GM23338 (cell line): ENCODE data around the gene ZNF248. TPM values are rescaled to one million over a fixed set of nuclear protein-coding genes. Genes with fewer than 3 reads are reported as not detected.
"Not testable (repeated sequence)": the region's sequence is repeated elsewhere in the genome, so short reads cannot be mapped to it uniquely, and the experiment has no call there.

Experiments used
- ATAC-seq: fragments of 200-7000 bp; cut with Tn5 transposase; 3 replicates; pipeline ENCODE4 v1.9.1; 2020
- DNase-seq: peaks from one replicate; pipeline ENCODE4 v3.0.0-alpha.2; 2015; ENCODE audit warnings: low spot score
- H2AFZ ChIP-seq: fragments of 200-600 bp; sonication (generic); 2 replicates; pipeline ENCODE4 v1.8.0; 2016; ENCODE audit warnings: antibody characterized with exemption, mild to moderate bottlenecking, moderate library complexity
- H3F3A ChIP-seq: fragments of 200-600 bp; sonication (generic); replicated peaks from 2 replicates; pipeline ENCODE4 v1.8.0; 2017; ENCODE audit warnings: antibody characterized with exemption, mixed run types, low read depth
- H3K27ac ChIP-seq: fragments of 200-600 bp; sonication (generic); 2 replicates; pipeline ENCODE4 v1.6.1; 2016; ENCODE audit warnings: low read depth
- H3K27me3 ChIP-seq: fragments of 200-600 bp; sonication (generic); 2 replicates; pipeline ENCODE4 v1.8.0; 2016; ENCODE audit warnings: mild to moderate bottlenecking, mixed run types, moderate library complexity; ENCODE audit not compliant: insufficient read depth
- H3K36me3 ChIP-seq: fragments of 200-600 bp; sonication (generic); 2 replicates; pipeline ENCODE4 v1.8.0; 2016; ENCODE audit warnings: mild to moderate bottlenecking; ENCODE audit not compliant: insufficient read depth
- H3K4me1 ChIP-seq: fragments of 200-600 bp; sonication (generic); 2 replicates; pipeline ENCODE4 v1.8.0; 2016; ENCODE audit warnings: mild to moderate bottlenecking, moderate library complexity; ENCODE audit not compliant: insufficient read depth
- H3K4me2 ChIP-seq: fragments of 200-600 bp; sonication (generic); 2 replicates; pipeline ENCODE4 v1.7.1; 2017; ENCODE audit warnings: mixed run types
- H3K4me3 ChIP-seq: fragments of 200-600 bp; sonication (generic); 2 replicates; pipeline ENCODE4 v1.6.1; 2016; ENCODE audit warnings: mixed run types
- H3K79me2 ChIP-seq: fragments of 200-600 bp; sonication (generic); replicated peaks from 2 replicates; pipeline ENCODE4 v1.8.0; 2017; ENCODE audit warnings: mild to moderate bottlenecking; ENCODE audit not compliant: insufficient read depth
- H3K9me2 ChIP-seq: fragments of 200-600 bp; sonication (generic); 2 replicates; pipeline ENCODE4 v1.8.0; 2017; ENCODE audit not compliant: insufficient read depth
- H4K20me1 ChIP-seq: fragments of 200-600 bp; sonication (generic); replicated peaks from 2 replicates; pipeline ENCODE4 v1.8.0; 2017; ENCODE audit warnings: mild to moderate bottlenecking; ENCODE audit not compliant: insufficient read depth
- H3K27ac Mint-ChIP-seq: 2 replicates; pipeline ENCODE4 v1.8.0; 2020; ENCODE audit warnings: inconsistent platforms, mild to moderate bottlenecking, moderate library complexity, mixed read lengths
- H3K27me3 Mint-ChIP-seq: 3 replicates; pipeline ENCODE4 v1.8.0; 2022; ENCODE audit warnings: low read depth, mild to moderate bottlenecking, moderate library complexity, mixed read lengths, inconsistent platforms; ENCODE audit not compliant: insufficient read depth, poor library complexity
- H3K36me3 Mint-ChIP-seq: 3 replicates; pipeline ENCODE4 v1.8.0; 2021; ENCODE audit warnings: low read depth, mild to moderate bottlenecking, inconsistent platforms, moderate library complexity, mixed read lengths
- H3K4me1 Mint-ChIP-seq: 3 replicates; pipeline ENCODE4 v1.8.0; 2020; ENCODE audit warnings: mild to moderate bottlenecking, inconsistent platforms, mixed read lengths
- H3K4me3 Mint-ChIP-seq: 3 replicates; pipeline ENCODE4 v1.8.0; 2021; ENCODE audit warnings: moderate library complexity, mild to moderate bottlenecking, inconsistent platforms, mixed read lengths
- H3K9me3 Mint-ChIP-seq: 3 replicates; pipeline ENCODE4 v1.8.0; 2020; ENCODE audit warnings: moderate library complexity, mild to moderate bottlenecking, inconsistent platforms, mixed read lengths
- CREB1 ChIP-seq: fragments of 250-450 bp; sonication (Bioruptor Pico); IDR thresholded peaks from 2 replicates; pipeline ENCODE4 v1.5.0; 2020; ENCODE audit warnings: low read depth, mild to moderate bottlenecking, moderate library complexity
- EZH2 ChIP-seq: fragments of 200-600 bp; sonication (generic); IDR thresholded peaks from one replicate; pipeline ENCODE4 v1.8.0; 2017; ENCODE audit warnings: antibody characterized with exemption, mild to moderate bottlenecking, low read depth; ENCODE audit not compliant: unreplicated experiment
- JUNB ChIP-seq: IDR thresholded peaks from one replicate; pipeline ENCODE4 v1.6.1; 2016; ENCODE audit warnings: antibody characterized with exemption; ENCODE audit not compliant: unreplicated experiment
- NANOG ChIP-seq: IDR thresholded peaks from 2 replicates; pipeline ENCODE4 v1.6.1; 2016; ENCODE audit warnings: antibody characterized with exemption, borderline replicate concordance
- POLR2AphosphoS5 ChIP-seq: IDR thresholded peaks from 2 replicates; pipeline ENCODE4 v1.6.1; 2016; ENCODE audit warnings: antibody characterized with exemption, low read depth
- STAT1 ChIP-seq: IDR thresholded peaks from one replicate; pipeline ENCODE4 v1.6.1; 2016; ENCODE audit warnings: antibody characterized with exemption; ENCODE audit not compliant: unreplicated experiment
- ZNF114 ChIP-seq: fragments of 250-450 bp; sonication (Bioruptor Pico); IDR thresholded peaks from 2 replicates; pipeline ENCODE4 v1.5.0; 2020; ENCODE audit warnings: mild to moderate bottlenecking, moderate library complexity
- ZNF331 ChIP-seq: fragments of 250-450 bp; sonication (Bioruptor Pico); IDR thresholded peaks from 2 replicates; pipeline ENCODE4 v1.5.0; 2020; ENCODE audit warnings: low read depth, mild to moderate bottlenecking, moderate library complexity
- polyA plus RNA-seq: library from polyadenylated mRNA; unstranded; fragments of >200 nt; fragmentation: Nextera tagmentation; extraction: Ambion mirVana; gene quantifications from 2 replicates; pipeline ENCODE4 v1.2.1, GENCODE V29; 2016
- total RNA-seq: library from RNA; depleted of rRNA; stranded (reverse); fragments of >200 nt; shearing (Covaris generic); gene quantifications from 2 replicates; pipeline ENCODE4 v1.2.3, GENCODE V29; 2014
- TF ChIP-seq, protein P1 (sequence below): fragments of 250-450 bp; sonication (Bioruptor Pico); IDR thresholded peaks from 2 replicates; pipeline ENCODE4 v1.5.0; 2020; ENCODE audit warnings: mild to moderate bottlenecking, moderate library complexity
- TF ChIP-seq, protein P2 (sequence below), 2 experiments: fragments of 200-600 bp in 1 of 2; sonication (generic) in 1 of 2; conservative IDR thresholded peaks; 2 replicates each; pipeline versions ENCODE4 v1.5.1 to v1.6.1; 2016 to 2017; ENCODE audit warnings: antibody characterized with exemption in 2 of 2, low read depth in 2 of 2, mild to moderate bottlenecking in 2 of 2, moderate library complexity in 1 of 2

ZNF248 gene
- total and polyA plus RNA-seq, 2 experiments from 2014 or later, result 2.7 to 5.3 TPM

DNA sequence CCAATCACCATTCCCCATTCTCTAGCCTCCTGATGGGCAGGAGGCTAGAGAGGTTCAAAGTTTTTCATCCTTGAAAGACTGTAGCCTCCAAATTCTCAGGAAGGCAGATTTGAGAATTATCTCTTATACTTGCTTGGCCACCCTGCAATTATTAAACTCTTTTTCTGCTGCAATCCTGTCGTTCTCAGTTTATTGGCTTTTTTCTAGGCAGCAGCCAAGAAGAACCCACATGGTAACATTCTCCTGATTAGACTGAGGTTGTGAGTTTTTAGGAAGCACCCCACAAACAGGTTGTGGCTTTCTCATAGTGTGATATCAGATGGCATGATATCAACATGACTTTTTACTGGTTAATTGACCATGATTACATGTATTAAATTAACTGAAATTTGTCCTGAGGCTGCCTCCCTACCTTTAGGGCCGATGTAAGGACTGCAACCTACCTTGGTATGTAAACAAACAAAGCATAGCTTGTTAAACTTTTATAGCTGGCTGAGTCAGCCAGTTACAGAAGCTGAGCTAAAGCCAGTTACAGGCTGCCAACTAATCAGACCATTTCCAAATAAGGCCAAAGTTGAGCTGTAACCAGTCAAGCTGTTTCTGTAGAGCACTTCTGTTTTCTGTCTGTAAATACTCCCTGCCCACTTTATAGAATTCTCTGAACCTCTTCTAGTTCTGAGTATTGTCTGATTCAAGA, 3.2 kb upstream of the ZNF248 start (continued):
- TF ChIP-seq, protein P1, sequence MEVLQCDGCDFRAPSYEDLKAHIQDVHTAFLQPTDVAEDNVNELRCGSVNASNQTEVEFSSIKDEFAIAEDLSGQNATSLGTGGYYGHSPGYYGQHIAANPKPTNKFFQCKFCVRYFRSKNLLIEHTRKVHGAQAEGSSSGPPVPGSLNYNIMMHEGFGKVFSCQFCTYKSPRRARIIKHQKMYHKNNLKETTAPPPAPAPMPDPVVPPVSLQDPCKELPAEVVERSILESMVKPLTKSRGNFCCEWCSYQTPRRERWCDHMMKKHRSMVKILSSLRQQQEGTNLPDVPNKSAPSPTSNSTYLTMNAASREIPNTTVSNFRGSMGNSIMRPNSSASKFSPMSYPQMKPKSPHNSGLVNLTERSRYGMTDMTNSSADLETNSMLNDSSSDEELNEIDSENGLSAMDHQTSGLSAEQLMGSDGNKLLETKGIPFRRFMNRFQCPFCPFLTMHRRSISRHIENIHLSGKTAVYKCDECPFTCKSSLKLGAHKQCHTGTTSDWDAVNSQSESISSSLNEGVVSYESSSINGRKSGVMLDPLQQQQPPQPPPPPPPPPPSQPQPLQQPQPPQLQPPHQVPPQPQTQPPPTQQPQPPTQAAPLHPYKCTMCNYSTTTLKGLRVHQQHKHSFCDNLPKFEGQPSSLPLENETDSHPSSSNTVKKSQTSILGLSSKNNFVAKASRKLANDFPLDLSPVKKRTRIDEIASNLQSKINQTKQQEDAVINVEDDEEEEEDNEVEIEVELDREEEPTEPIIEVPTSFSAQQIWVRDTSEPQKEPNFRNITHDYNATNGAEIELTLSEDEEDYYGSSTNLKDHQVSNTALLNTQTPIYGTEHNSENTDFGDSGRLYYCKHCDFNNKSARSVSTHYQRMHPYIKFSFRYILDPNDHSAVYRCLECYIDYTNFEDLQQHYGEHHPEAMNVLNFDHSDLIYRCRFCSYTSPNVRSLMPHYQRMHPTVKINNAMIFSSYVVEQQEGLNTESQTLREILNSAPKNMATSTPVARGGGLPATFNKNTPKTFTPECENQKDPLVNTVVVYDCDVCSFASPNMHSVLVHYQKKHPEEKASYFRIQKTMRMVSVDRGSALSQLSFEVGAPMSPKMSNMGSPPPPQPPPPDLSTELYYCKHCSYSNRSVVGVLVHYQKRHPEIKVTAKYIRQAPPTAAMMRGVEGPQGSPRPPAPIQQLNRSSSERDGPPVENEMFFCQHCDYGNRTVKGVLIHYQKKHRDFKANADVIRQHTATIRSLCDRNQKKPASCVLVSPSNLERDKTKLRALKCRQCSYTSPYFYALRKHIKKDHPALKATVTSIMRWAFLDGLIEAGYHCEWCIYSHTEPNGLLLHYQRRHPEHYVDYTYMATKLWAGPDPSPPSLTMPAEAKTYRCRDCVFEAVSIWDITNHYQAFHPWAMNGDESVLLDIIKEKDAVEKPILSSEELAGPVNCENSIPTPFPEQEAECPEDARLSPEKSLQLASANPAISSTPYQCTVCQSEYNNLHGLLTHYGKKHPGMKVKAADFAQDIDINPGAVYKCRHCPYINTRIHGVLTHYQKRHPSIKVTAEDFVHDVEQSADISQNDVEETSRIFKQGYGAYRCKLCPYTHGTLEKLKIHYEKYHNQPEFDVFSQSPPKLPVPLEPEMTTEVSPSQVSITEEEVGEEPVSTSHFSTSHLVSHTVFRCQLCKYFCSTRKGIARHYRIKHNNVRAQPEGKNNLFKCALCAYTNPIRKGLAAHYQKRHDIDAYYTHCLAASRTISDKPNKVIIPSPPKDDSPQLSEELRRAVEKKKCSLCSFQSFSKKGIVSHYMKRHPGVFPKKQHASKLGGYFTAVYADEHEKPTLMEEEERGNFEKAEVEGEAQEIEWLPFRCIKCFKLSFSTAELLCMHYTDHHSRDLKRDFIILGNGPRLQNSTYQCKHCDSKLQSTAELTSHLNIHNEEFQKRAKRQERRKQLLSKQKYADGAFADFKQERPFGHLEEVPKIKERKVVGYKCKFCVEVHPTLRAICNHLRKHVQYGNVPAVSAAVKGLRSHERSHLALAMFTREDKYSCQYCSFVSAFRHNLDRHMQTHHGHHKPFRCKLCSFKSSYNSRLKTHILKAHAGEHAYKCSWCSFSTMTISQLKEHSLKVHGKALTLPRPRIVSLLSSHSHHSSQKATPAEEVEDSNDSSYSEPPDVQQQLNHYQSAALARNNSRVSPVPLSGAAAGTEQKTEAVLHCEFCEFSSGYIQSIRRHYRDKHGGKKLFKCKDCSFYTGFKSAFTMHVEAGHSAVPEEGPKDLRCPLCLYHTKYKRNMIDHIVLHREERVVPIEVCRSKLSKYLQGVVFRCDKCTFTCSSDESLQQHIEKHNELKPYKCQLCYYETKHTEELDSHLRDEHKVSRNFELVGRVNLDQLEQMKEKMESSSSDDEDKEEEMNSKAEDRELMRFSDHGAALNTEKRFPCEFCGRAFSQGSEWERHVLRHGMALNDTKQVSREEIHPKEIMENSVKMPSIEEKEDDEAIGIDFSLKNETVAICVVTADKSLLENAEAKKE (CRISPR knock-in tag), result no peak
- TF ChIP-seq NANOG (no peak), JUNB (no peak), STAT1 (no peak)

DNA sequence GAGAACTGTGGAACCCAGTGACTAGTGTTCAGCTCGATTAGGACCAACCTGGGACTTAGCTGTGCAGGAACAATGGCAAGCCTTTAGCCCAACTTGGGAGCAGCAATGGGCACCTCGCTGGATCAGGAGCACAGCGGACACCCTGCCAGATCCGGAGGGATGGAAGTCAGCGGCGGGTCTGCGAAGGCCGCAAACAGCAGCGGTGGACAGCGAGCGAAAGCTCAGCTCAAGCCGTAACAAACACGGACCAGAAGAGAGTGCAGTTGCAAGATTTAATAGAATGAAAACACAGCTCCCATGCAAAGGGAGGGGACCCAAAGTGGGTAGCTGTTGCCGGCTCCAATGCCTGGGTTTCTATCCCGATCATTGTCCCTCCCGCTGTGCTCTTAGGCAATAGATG, 1.9 kb upstream of the ZNF248 start:
- H3K9me2 ChIP-seq, ATAC-seq, H3K36me3 ChIP-seq, H3K4me1 ChIP-seq, H3K4me3 Mint-ChIP-seq, H3K4me2 ChIP-seq, H3F3A ChIP-seq, H2AFZ ChIP-seq, H3K4me1 Mint-ChIP-seq, H4K20me1 ChIP-seq, H3K79me2 ChIP-seq, H3K27ac Mint-ChIP-seq, DNase-seq, H3K27me3 Mint-ChIP-seq, H3K4me3 ChIP-seq, H3K27ac ChIP-seq: not testable (repeated sequence)
- peaks cover 40% of the 10 kb centered on the region for H3K36me3 Mint-ChIP-seq
- peaks cover 10% of the 10 kb centered on the region for H3K27me3 ChIP-seq
- peaks cover 88% of the 10 kb centered on the region for H3K9me3 Mint-ChIP-seq

DNA sequence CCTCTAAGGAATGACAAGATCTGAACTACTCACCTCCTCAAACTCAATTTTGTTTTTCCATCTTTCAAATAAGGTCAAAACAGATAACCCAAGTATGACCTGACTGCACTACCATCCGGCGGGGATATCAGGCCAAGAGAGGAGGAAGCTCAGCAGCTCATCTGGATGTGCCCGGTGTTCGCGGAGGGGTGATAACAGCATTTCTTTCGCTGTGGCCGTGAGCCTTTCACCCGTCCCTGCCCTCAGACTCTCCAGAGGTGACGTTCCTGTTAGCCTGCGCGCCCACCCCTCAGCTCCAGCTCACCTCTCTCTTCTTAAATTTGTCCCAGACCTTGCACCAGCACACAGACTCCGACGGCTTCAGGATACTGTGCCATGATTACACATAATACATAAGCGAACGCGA, 526 bp downstream of the ZNF248 start:
- no peaks in the 10 kb centered on the region for H3K36me3 ChIP-seq
- H3K27ac Mint-ChIP-seq, result peak overlapping the region; percentile 28
- peaks cover 2% of the 10 kb centered on the region; the same call in 1 of the 3 replicates for H3K4me1 Mint-ChIP-seq
- H3K4me3 Mint-ChIP-seq, result peak overlapping the region; percentile 86
- no peak overlapping the region for H3K27ac ChIP-seq
- H3K4me3 ChIP-seq, result peak overlapping the region; percentile 83
- peak overlapping the region; percentile 99 for H2AFZ ChIP-seq
- H3F3A ChIP-seq, result no peaks in the 10 kb centered on the region
- peaks cover 89% of the 10 kb centered on the region for H3K9me3 Mint-ChIP-seq
- no peaks in the 10 kb centered on the region for H3K79me2 ChIP-seq
- ATAC-seq, result peak; percentile 27
- DNase-seq, result peak; percentile 5
- H3K27me3 Mint-ChIP-seq, result peaks cover 8% of the 10 kb centered on the region
- peaks cover 48% of the 10 kb centered on the region for H3K36me3 Mint-ChIP-seq
- H3K9me2 ChIP-seq, result no peaks in the 10 kb centered on the region
- H3K27me3 ChIP-seq, result peaks cover 10% of the 10 kb centered on the region
- H3K4me1 ChIP-seq, result peaks cover 3% of the 10 kb centered on the region; the same call in 1 of the 2 replicates
- peak overlapping the region; percentile 92 for H3K4me2 ChIP-seq
- H4K20me1 ChIP-seq, result no peaks in the 10 kb centered on the region
- TF ChIP-seq CREB1 (CRISPR knock-in tag) (no peak), JUNB (no peak), ZNF331 (CRISPR knock-in tag) (no peak), EZH2 (no peak), POLR2AphosphoS5 (no peak), ZNF114 (CRISPR knock-in tag) (no peak)
- TF ChIP-seq, protein P2, sequence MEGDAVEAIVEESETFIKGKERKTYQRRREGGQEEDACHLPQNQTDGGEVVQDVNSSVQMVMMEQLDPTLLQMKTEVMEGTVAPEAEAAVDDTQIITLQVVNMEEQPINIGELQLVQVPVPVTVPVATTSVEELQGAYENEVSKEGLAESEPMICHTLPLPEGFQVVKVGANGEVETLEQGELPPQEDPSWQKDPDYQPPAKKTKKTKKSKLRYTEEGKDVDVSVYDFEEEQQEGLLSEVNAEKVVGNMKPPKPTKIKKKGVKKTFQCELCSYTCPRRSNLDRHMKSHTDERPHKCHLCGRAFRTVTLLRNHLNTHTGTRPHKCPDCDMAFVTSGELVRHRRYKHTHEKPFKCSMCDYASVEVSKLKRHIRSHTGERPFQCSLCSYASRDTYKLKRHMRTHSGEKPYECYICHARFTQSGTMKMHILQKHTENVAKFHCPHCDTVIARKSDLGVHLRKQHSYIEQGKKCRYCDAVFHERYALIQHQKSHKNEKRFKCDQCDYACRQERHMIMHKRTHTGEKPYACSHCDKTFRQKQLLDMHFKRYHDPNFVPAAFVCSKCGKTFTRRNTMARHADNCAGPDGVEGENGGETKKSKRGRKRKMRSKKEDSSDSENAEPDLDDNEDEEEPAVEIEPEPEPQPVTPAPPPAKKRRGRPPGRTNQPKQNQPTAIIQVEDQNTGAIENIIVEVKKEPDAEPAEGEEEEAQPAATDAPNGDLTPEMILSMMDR (conservative IDR thresholded peaks at IDR 0.05; ENCODE audit: low read depth in 2 of 2), result no peak
